Measurements from ENCODE around the gene KIF16B. TPM values are rescaled to one million over a fixed set of nuclear protein-coding genes. Genes with fewer than 3 reads are reported as not detected.

The KIF16B gene
- total RNA-seq, 1 experiment from 2014 or later: 15.8 TPM

DNA sequence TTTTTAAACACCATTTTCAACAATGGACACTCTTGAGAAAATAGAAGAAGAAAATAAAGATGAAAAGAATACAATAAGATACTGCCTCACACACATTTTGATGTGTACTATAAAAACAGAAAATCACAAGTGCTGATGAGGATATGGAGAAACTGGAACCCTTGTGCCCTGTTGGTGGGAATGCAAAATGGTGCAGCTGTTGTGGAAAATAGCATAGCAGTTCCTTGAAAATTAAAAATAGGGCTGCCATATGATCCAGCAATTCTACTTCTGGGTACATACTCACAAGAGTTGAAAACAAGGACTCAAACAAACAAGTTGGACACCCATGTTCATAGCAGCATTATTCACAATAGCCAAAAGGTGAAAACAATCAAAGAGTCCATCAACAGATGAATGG lies 173.0 kb downstream of the KIF16B start:
- H3K27ac Mint-ChIP-seq (ENCODE audit: low read depth, unreplicated experiment): no peak overlapping the region
- CTCF ChIA-PET: no interaction called here
- no peaks in the 10 kb centered on the region for H3K4me1 Mint-ChIP-seq (ENCODE audit: insufficient read depth, unreplicated experiment)
- no peaks in the 10 kb centered on the region for H3K9me3 Mint-ChIP-seq (ENCODE audit: unreplicated experiment)
- no peaks in the 10 kb centered on the region for H3K27me3 Mint-ChIP-seq (ENCODE audit: insufficient read depth, unreplicated experiment)
- H3K36me3 Mint-ChIP-seq (ENCODE audit: insufficient read depth, unreplicated experiment): peaks cover 17% of the 10 kb centered on the region
- POLR2A ChIA-PET: interaction anchor here (0.7 kb wide), 2 partner anchors 16 to 1776 kb away, joined by 3 read pairs; no protein-coding TSS in a partner anchor
- DNase-seq (ENCODE audit: unreplicated experiment): no peak
- TF ChIP-seq, protein P1, sequence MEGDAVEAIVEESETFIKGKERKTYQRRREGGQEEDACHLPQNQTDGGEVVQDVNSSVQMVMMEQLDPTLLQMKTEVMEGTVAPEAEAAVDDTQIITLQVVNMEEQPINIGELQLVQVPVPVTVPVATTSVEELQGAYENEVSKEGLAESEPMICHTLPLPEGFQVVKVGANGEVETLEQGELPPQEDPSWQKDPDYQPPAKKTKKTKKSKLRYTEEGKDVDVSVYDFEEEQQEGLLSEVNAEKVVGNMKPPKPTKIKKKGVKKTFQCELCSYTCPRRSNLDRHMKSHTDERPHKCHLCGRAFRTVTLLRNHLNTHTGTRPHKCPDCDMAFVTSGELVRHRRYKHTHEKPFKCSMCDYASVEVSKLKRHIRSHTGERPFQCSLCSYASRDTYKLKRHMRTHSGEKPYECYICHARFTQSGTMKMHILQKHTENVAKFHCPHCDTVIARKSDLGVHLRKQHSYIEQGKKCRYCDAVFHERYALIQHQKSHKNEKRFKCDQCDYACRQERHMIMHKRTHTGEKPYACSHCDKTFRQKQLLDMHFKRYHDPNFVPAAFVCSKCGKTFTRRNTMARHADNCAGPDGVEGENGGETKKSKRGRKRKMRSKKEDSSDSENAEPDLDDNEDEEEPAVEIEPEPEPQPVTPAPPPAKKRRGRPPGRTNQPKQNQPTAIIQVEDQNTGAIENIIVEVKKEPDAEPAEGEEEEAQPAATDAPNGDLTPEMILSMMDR (IDR thresholded peaks at IDR 0.05; ENCODE audit: unreplicated experiment): no peak
- H3K4me3 Mint-ChIP-seq (ENCODE audit: unreplicated experiment): no peak overlapping the region
- BruUV-seq (replicated peaks): no TSS peak
- intact Hi-C loops (cut with micrococcal nuclease): no loop called here

DNA sequence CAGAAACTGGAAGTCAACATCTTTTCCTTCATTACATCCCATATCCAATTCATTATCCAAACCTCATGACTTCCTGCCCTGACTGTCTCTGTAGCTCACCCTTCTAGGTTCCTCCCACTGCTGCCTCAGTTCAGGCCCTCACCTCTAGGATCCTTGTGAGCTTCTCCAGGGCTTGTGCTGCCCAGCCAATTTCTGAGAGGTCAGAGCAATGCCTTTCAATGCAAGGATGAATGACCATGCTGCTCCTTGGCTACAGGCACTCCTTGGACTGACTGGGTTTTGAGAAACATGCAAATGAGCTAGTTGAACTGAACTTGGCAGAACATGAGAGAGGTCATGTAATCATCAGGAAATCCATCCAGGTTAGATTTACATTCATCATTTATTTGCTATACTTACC lies 173.4 kb downstream of the KIF16B start:
- intact Hi-C loops (cut with micrococcal nuclease): no loop called here
- BruUV-seq (replicated peaks): no TSS peak
- DNase-seq (ENCODE audit: unreplicated experiment): no peak
- Mint-ChIP-seq H3K9me3 (ENCODE audit: unreplicated experiment) (no peaks in the 10 kb centered on the region), H3K27ac (ENCODE audit: low read depth, unreplicated experiment) (no peak overlapping the region), H3K36me3 (ENCODE audit: insufficient read depth, unreplicated experiment) (peaks cover 17% of the 10 kb centered on the region), H3K4me1 (ENCODE audit: insufficient read depth, unreplicated experiment) (no peaks in the 10 kb centered on the region), H3K4me3 (ENCODE audit: unreplicated experiment) (no peak overlapping the region), H3K27me3 (ENCODE audit: insufficient read depth, unreplicated experiment) (no peaks in the 10 kb centered on the region)
- POLR2A ChIA-PET: interaction anchor here (0.7 kb wide), 2 partner anchors 17 to 1776 kb away, joined by 3 read pairs; no protein-coding TSS in a partner anchor
- TF ChIP-seq, protein P1 (IDR thresholded peaks at IDR 0.05; ENCODE audit: unreplicated experiment): no peak
- CTCF ChIA-PET: interaction anchor here (0.6 to 0.7 kb wide), 2 partner anchors 16 to 362 kb away, joined by 3 read pairs; no protein-coding TSS in a partner anchor

- Mint-ChIP-seq H3K4me3 (ENCODE audit: unreplicated experiment) (no peak overlapping the region), H3K9me3 (ENCODE audit: unreplicated experiment) (no peaks in the 10 kb centered on the region), H3K27ac (ENCODE audit: low read depth, unreplicated experiment) (no peak overlapping the region), H3K36me3 (ENCODE audit: insufficient read depth, unreplicated experiment) (peaks cover 17% of the 10 kb centered on the region), H3K4me1 (ENCODE audit: insufficient read depth, unreplicated experiment) (no peaks in the 10 kb centered on the region), H3K27me3 (ENCODE audit: insufficient read depth, unreplicated experiment) (no peaks in the 10 kb centered on the region)
- BruUV-seq (replicated peaks): no TSS peak
- CTCF ChIA-PET: interaction anchor here (0.6 kb wide), 1 partner anchor 21 kb away, joined by 3 read pairs; no protein-coding TSS in a partner anchor
- POLR2A ChIA-PET: interaction anchor here (0.7 kb wide), 1 partner anchor 923 kb away, joined by 3 read pairs; no protein-coding TSS in a partner anchor
- TF ChIP-seq, protein P1 (IDR thresholded peaks at IDR 0.05; ENCODE audit: unreplicated experiment): no peak
- intact Hi-C loops (cut with micrococcal nuclease): no loop called here
- no peak for DNase-seq (ENCODE audit: unreplicated experiment)
Measured at GRCh38 chr20:16397086-16397485, 176.2 kb downstream of the KIF16B start.

DNA sequence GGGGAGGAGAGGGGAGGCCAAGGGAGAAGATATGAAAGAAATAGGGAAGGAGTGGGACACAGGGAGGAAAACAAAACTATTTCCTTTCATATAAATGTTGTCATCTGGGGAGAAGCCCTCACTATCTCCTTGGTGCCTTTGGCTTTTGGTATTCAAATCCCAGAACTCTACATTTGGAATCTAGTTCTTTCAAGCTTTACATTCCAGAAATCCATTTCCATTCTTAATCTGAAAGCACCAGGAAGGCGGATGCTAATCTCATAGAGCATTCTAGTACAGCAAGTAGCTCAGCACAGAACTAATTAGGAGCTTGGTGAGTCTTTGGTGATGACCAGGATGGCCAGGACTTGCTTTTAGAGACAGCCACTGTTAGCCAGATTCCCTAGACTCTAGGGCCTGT lies 177.9 kb downstream of the KIF16B start:
- BruUV-seq (replicated peaks): no TSS peak
- Mint-ChIP-seq H3K4me3 (ENCODE audit: unreplicated experiment) (no peak overlapping the region), H3K4me1 (ENCODE audit: insufficient read depth, unreplicated experiment) (no peaks in the 10 kb centered on the region), H3K27me3 (ENCODE audit: insufficient read depth, unreplicated experiment) (no peaks in the 10 kb centered on the region), H3K36me3 (ENCODE audit: insufficient read depth, unreplicated experiment) (peaks cover 11% of the 10 kb centered on the region), H3K9me3 (ENCODE audit: unreplicated experiment) (no peaks in the 10 kb centered on the region), H3K27ac (ENCODE audit: low read depth, unreplicated experiment) (no peak overlapping the region)
- DNase-seq (ENCODE audit: unreplicated experiment): no peak
- POLR2A ChIA-PET: no interaction called here
- intact Hi-C loops (cut with micrococcal nuclease): no loop called here
- TF ChIP-seq, protein P1 (IDR thresholded peaks at IDR 0.05; ENCODE audit: unreplicated experiment): no peak
- CTCF ChIA-PET: interaction anchor here (0.9 to 1.4 kb wide), 2 partner anchors 13 to 80 kb away, joined by 3 to 4 read pairs; no protein-coding TSS in a partner anchor

Data from MCF 10A (cell line).